ENCODE measurements around the gene CAPZA1.
"Not testable (repeated sequence)": the region's sequence is repeated elsewhere in the genome, so short reads cannot be mapped to it uniquely, and the experiment has no call there.

CAPZA1 gene

DNA sequence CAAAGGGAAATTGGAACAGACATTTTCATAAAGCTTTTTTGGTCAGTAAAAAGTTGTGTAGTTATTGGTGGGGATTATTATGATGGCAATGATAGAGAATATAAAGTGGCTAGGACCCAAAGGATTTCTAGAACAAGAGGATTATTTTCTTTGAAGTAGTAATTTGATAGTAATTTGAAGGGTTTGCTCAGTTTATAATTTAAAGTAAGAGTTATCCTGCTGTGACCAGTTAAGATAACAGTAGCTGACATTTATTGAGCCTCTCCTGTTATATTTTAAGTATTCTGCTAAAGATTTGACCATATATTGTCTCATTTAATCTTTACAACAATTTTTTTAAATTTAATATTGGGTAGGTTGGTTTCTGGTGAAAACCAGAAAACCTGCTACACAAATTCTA, 14.7 kb downstream of the CAPZA1 start:
- TF ChIP-seq, protein P1, sequence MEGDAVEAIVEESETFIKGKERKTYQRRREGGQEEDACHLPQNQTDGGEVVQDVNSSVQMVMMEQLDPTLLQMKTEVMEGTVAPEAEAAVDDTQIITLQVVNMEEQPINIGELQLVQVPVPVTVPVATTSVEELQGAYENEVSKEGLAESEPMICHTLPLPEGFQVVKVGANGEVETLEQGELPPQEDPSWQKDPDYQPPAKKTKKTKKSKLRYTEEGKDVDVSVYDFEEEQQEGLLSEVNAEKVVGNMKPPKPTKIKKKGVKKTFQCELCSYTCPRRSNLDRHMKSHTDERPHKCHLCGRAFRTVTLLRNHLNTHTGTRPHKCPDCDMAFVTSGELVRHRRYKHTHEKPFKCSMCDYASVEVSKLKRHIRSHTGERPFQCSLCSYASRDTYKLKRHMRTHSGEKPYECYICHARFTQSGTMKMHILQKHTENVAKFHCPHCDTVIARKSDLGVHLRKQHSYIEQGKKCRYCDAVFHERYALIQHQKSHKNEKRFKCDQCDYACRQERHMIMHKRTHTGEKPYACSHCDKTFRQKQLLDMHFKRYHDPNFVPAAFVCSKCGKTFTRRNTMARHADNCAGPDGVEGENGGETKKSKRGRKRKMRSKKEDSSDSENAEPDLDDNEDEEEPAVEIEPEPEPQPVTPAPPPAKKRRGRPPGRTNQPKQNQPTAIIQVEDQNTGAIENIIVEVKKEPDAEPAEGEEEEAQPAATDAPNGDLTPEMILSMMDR (IDR thresholded peaks at IDR 0.05; ENCODE audit: low read depth, low read length), result no peak
- TF ChIP-seq, protein P2, sequence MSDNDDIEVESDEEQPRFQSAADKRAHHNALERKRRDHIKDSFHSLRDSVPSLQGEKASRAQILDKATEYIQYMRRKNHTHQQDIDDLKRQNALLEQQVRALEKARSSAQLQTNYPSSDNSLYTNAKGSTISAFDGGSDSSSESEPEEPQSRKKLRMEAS (IDR thresholded peaks at IDR 0.05; ENCODE audit: low read depth, low read length), result no peak
- TF ChIP-seq POLR2A (IDR thresholded peaks at IDR 0.05; ENCODE audit: extremely low read depth, insufficient read length) (no peak), MYC (IDR thresholded peaks at IDR 0.05; ENCODE audit: low read depth, low read length) (no peak)
- DNase-seq (ENCODE audit: low read depth), result no peak

DNA sequence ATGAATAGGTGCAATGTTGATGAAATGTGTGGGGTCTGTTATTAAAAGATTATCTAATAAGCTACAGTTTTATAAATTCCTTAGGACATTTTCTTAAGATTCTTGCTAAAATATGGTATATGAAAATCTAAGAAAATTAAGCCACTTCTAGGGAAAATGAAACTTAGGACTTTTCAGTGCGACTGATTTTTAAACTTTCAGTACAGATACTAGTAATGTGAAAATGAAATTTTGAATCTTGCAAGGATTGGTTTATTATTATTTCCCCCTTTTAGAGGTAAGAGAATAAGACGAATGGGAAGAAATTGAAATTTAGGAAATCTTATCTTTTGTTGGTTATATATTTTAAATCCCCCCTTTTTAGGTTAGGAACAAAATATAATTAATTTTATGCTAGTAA, 16.4 kb downstream of the CAPZA1 start:
- TF ChIP-seq, protein P2 (IDR thresholded peaks at IDR 0.05; ENCODE audit: low read depth, low read length), result no peak
- TF ChIP-seq MYC (IDR thresholded peaks at IDR 0.05; ENCODE audit: low read depth, low read length) (no peak), POLR2A (IDR thresholded peaks at IDR 0.05; ENCODE audit: extremely low read depth, insufficient read length) (no peak)
- TF ChIP-seq, protein P1 (IDR thresholded peaks at IDR 0.05; ENCODE audit: low read depth, low read length), result no peak
- no peak overlapping the region for H3K4me3 ChIP-seq (ENCODE audit: low read depth, low read length)
- no peak for DNase-seq (ENCODE audit: low read depth)

More for the DNA sequence above, 14.7 kb downstream of the CAPZA1 start:
- H3K4me3 ChIP-seq (ENCODE audit: low read depth, low read length), result no peak overlapping the region

DNA sequence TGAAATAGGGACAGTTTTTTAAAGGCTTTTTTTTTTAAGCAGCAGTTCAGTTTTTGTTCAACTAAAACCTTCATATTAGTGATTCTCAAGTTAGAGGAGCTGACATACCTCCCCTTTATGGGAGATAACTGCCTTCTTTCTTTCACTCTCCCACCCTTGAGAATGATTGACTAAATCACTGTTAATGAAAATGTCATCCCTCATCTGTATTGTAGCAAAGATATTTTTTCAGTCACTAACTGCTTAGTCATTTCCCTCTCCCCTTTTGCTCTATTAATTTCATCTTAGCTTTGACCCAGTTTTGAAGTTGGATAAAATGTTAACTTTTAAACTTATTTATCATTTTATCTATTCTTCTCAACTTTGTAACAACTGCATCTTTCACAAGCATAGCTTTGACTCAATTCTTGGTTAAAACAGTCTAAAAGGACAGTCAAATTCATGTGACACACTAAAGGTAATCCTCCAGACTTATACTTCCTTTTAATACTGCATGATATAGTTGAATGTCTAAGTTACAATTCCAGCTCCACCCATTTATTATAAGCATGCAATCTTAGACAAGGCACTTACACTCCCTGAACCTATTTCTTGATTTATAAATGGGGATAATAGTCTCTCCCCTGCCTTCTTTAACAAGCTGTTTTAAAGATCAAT, 17.1 kb downstream of the CAPZA1 start:
- no peak for DNase-seq (ENCODE audit: low read depth)
- TF ChIP-seq, protein P1 (IDR thresholded peaks at IDR 0.05; ENCODE audit: low read depth, low read length), result no peak
- TF ChIP-seq POLR2A (IDR thresholded peaks at IDR 0.05; ENCODE audit: extremely low read depth, insufficient read length) (no peak), MYC (IDR thresholded peaks at IDR 0.05; ENCODE audit: low read depth, low read length) (no peak)
- TF ChIP-seq, protein P2 (IDR thresholded peaks at IDR 0.05; ENCODE audit: low read depth, low read length), result no peak
- H3K4me3 ChIP-seq (ENCODE audit: low read depth, low read length), result no peak overlapping the region

DNA sequence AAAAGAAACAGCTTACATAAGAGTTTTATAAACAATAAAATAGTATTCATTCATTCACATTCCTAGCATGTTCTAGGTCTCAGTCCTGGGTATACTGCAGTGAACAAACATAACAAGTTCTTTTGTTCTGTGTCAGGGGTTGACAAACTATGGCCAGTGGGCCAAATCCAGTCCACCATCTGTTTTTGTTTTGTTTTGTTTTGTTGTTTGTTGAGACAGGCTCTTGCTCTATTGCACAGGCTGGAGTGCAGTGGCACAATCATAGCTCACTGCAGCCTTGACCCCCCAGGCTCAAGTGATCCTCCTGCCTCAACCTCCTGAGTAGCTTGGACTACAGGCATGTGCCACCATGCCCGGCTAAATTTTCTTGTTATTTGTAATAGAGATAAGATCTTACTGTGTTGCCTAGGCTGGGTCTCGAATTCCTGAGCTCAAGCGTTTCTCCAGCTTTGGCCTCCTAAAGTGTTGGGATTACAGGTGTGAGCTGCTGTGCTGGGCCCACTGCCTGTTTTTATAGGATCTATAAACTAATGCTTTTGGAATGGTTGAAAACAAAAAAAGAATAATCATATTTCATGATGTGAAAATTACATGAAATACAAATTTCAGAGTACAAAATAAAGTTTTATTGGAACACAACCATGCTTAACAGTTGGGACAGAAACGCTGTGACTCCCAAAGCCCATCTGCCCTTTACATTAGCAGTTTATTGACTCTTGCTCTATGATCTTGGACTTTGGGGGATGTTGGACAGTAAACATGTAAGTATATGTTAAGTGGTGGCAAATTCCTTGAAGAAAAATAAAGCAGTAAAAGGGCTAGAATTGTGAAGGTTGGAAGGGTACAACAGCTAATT, 17.9 kb downstream of the CAPZA1 start:
- no peak for DNase-seq (ENCODE audit: low read depth)
- no peak overlapping the region for H3K4me3 ChIP-seq (ENCODE audit: low read depth, low read length)
- TF ChIP-seq, protein P2 (IDR thresholded peaks at IDR 0.05; ENCODE audit: low read depth, low read length), result no peak
- TF ChIP-seq MYC (IDR thresholded peaks at IDR 0.05; ENCODE audit: low read depth, low read length), result no peak

DNA sequence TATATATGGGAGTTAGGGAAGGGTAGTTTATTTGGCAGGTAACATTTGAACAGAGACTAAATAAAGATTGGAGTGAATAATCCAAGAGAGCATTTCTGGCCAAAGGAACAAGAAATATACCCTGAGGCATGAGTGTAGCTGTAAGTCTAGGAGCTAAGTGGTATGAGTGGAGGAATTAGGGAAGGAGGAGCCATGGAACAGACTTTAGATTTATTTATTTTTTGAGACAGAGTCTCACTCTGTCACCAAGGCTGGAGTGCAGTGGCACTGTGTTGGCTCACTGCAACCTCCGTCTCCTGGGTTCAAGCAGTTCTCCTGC, 18.4 kb downstream of the CAPZA1 start:
- TF ChIP-seq, protein P1 (IDR thresholded peaks at IDR 0.05; ENCODE audit: low read depth, low read length), result no peak
- TF ChIP-seq MYC (IDR thresholded peaks at IDR 0.05; ENCODE audit: low read depth, low read length), result no peak
- no peak for TF ChIP-seq POLR2A (IDR thresholded peaks at IDR 0.05; ENCODE audit: extremely low read depth, insufficient read length)
- TF ChIP-seq, protein P2 (IDR thresholded peaks at IDR 0.05; ENCODE audit: low read depth, low read length), result no peak
- H3K4me3 ChIP-seq (ENCODE audit: low read depth, low read length), result no peak overlapping the region
- DNase-seq (ENCODE audit: low read depth), result no peak

DNA sequence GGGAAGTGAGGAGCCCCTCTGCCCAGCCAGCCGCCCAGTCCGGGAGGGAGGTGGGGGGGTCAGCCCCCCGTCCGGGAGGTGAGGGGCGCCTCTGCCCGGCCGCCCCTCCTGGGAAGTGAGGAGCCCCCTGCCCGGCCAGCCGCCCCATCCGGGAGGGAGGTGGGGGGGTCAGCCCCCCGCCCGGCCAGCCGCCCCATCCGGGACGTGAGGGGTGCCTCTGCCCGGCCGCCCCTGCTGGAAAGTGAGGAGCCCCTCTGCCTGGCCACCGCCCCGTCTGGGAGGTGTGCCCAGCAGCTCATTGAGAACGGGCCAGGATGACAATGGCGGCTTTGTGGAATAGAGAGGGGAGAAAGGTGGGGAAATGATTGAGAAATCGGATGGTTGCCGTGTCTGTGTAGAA, 20.8 kb downstream of the CAPZA1 start:
- not testable (repeated sequence) for DNase-seq (ENCODE audit: low read depth); H3K4me3 ChIP-seq (ENCODE audit: low read depth, low read length)
